ENCODE measurements around the gene TMEM79. TPM values are rescaled to one million over a fixed set of nuclear protein-coding genes. Genes with fewer than 3 reads are reported as not detected.

The TMEM79 gene
- total RNA-seq, 1 donor from 2014 or later, result 1.5 TPM

- no peak for DNase-seq
- H3K9me3 ChIP-seq (replicated peaks), result no peaks in the 10 kb centered on the region
- H3K4me3 ChIP-seq, result peak overlapping the region; percentile 75
- no peak for TF ChIP-seq CTCF (IDR thresholded peaks at IDR 0.05; ENCODE audit: borderline replicate concordance)
- H3K27me3 ChIP-seq (ENCODE audit: low read depth), result no peaks in the 10 kb centered on the region
- peaks cover 32% of the 10 kb centered on the region for H3K4me1 ChIP-seq
- intact Hi-C loops (cut with micrococcal nuclease), result no loop called here
- H3K36me3 ChIP-seq, result peaks cover 30% of the 10 kb centered on the region
- peak overlapping the region; percentile 94 for H3K27ac ChIP-seq (replicated peaks)
These were observed 53.7 kb downstream of the TMEM79 start for GRCh38 chr1:156337888-156338179.

DNA sequence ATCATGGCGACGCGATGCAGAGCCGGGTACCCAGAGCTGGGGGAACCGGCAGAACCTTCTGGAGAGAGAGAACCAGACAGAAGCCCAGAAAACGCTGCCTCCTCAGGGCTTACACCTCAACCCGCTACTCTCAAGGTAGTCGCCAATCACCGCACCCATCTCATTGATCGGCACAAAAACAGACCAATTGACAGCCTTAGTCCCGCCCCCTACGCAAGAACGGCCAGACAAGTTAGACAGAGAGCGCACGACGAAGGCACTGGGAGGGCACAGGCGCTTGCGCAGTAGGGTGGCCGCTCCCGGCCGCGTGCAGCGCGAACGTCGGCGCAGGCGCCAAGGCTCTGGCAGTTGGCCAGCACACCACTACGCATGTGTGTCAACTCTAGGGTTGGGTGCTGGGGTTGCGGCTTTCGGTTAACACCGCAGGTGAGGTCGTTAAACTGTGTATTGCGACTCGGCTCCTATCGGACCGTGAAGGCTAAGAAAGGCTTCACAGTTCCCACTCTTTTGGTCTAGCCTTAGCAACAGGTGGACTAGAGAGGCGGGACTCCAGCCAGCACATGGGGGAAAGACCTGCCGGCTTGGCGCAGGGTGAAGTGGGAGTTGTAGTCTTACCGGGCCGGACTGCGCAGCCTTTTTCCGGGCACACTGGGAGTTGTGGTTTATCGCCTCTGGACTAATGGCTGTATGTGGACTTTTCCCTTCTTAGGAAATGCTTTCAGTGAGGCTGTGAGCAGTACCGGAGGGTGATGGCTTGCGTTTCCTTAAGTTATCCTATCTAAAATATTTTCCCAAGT lies 54.3 kb downstream of the TMEM79 start, which contains the start of the genes CCT3 and TSACC:
TSS of gene CCT3 (minus strand) at position 113 of the 797 bp plus-strand sequence. CDS start at position 5, 108 bp downstream.
TSS of gene TSACC (plus strand) at position 347 of the 797 bp plus-strand sequence. CDS start 1,232 bp downstream, outside the sequence.
- no peak for TF ChIP-seq CTCF (IDR thresholded peaks at IDR 0.05; ENCODE audit: borderline replicate concordance)
- intact Hi-C loops (cut with micrococcal nuclease), result no loop called here
- Histone ChIP-seq H3K27me3 (ENCODE audit: low read depth) (no peaks in the 10 kb centered on the region), H3K27ac (replicated peaks) (peak within 1 kb of the TSS; percentile 94), H3K9me3 (replicated peaks) (no peaks in the 10 kb centered on the region), H3K4me1 (peaks cover 32% of the 10 kb centered on the region), H3K36me3 (peaks cover 25% of the 10 kb centered on the region), H3K4me3 (peak within 1 kb of the TSS; percentile 75)
- peak; percentile 99 for DNase-seq

Other genes starting within 250 kb of the TMEM79 start
- gene UBQLN4, start 230.5 kb upstream of the TMEM79 start, total RNA-seq, result 29.9 TPM
- 55.0 TPM for gene LAMTOR2, start 229.5 kb upstream of the TMEM79 start, total RNA-seq
- not detected for gene RAB25, start 223.2 kb upstream of the TMEM79 start, total RNA-seq
- 0.16 TPM for gene MEX3A, start 201.9 kb upstream of the TMEM79 start, total RNA-seq
- 236 TPM for gene LMNA, start 169.6 kb upstream of the TMEM79 start, total RNA-seq
- gene SEMA4A, start 130.7 kb upstream of the TMEM79 start, total RNA-seq, result 1.0 TPM
- gene SLC25A44, start 90.2 kb upstream of the TMEM79 start, total RNA-seq, result 14.4 TPM
- 55.8 TPM for gene PMF1, start 71.3 kb upstream of the TMEM79 start, total RNA-seq
- gene BGLAP, start 42.1 kb upstream of the TMEM79 start, total RNA-seq, result 0.30 TPM
- gene PAQR6, start 36.3 kb upstream of the TMEM79 start, total RNA-seq, result 0.47 TPM
- 91.1 TPM for gene SMG5, start 1.5 kb upstream of the TMEM79 start, total RNA-seq
- gene GLMP, start 11.4 kb downstream of the TMEM79 start, total RNA-seq, result 14.2 TPM
- gene VHLL, start 15.0 kb downstream of the TMEM79 start, total RNA-seq, result not detected
- 123 TPM for gene CCT3, start 54.0 kb downstream of the TMEM79 start, total RNA-seq
- 0.58 TPM for gene TSACC, start 54.2 kb downstream of the TMEM79 start, total RNA-seq
- not detected for gene RHBG, start 84.9 kb downstream of the TMEM79 start, total RNA-seq
- 96.8 TPM for gene MEF2D, start 216.4 kb downstream of the TMEM79 start, total RNA-seq

All from left ventricle myocardium inferior (tissue), 1 donor.